GM12878 (cell line): ENCODE results near the gene CFAP74. TPM values are rescaled to one million over a fixed set of nuclear protein-coding genes. Genes with fewer than 3 reads are reported as not detected.

Experiments used
- ATAC-seq: fragments of 200-7000 bp; cut with Tn5 transposase; 3 replicates; pipeline ENCODE4 v1.9.1; 2020; ENCODE audit warnings: mild to moderate bottlenecking, moderate library complexity
- BruUV-seq: library from RNA; stranded (reverse); fragments of 400-500 nt; replicated peaks from 2 replicates; lab custom pipeline; 2021; lab: Mats Ljungman, UMichigan
- CTCF ChIA-PET: fragments of 300-600 bp; sonication (Branson Sonifier 250); formaldehyde crosslinking; extraction: SDS; loops from one replicate; lab custom pipeline; 2021; ENCODE audit warnings: inconsistent platforms; lab: Yijun Ruan, JAX
- POLR2A ChIA-PET: fragments of 350-600 bp; formaldehyde crosslinking; extraction: SDS; loops from one replicate; lab custom pipeline; 2021; ENCODE audit warnings: inconsistent platforms; lab: Charles Lee
- RAD21 ChIA-PET: fragments of 300-600 bp; sonication (Branson Sonifier 250); formaldehyde crosslinking; loops from one replicate; lab custom pipeline; 2023; ENCODE audit warnings: antibody characterized with exemption; ENCODE audit not compliant: unreplicated experiment; lab: Charles Lee
- SMC1A ChIA-PET: fragments of 300-600 bp; sonication (Branson Sonifier 250); formaldehyde crosslinking; loops from one replicate; lab custom pipeline; 2023; ENCODE audit not compliant: unreplicated experiment, uncharacterized antibody; lab: Charles Lee
- DNase-seq: peaks from one replicate; pipeline ENCODE4 v3.0.0-alpha.2; 2011; ENCODE audit warnings: low read depth, low spot score
- FAIRE-seq: peaks from 3 replicates; lab custom pipeline; 2011; peaks lifted over from hg19 to GRCh38; lab: Jason Lieb, UNC
- H2AFZ ChIP-seq: 2 replicates; pipeline ENCODE4 v1.6.0; 2011; ENCODE audit warnings: low read depth, low read length, control low read depth; ENCODE audit not compliant: control insufficient read depth
- H3K27ac ChIP-seq: 2 replicates; pipeline ENCODE4 v1.5.1; 2011; ENCODE audit warnings: control low read depth; ENCODE audit not compliant: control insufficient read depth, insufficient read depth
- H3K27me3 ChIP-seq, 2 experiments: replicated peaks in 1 of 2; 2 replicates each; pipeline versions ENCODE4 v1.6.0 to v1.6.1; 2011; ENCODE audit warnings: low read length in 1 of 2; ENCODE audit not compliant: control insufficient read depth in 2 of 2, insufficient read depth in 2 of 2
- H3K36me3 ChIP-seq, 2 experiments: 2 replicates each; pipeline ENCODE4 v1.5.1; 2011; ENCODE audit warnings: low read length in 1 of 2; ENCODE audit not compliant: control insufficient read depth in 2 of 2, insufficient read depth in 2 of 2
- H3K4me1 ChIP-seq: 2 replicates; pipeline ENCODE4 v1.6.1; 2011; ENCODE audit warnings: mild to moderate bottlenecking, low read length, moderate library complexity, mixed read lengths; ENCODE audit not compliant: control insufficient read depth, insufficient read depth
- H3K4me2 ChIP-seq: 2 replicates; pipeline ENCODE4 v1.6.0; 2011; ENCODE audit warnings: control low read depth; ENCODE audit not compliant: control insufficient read depth, insufficient read depth
- H3K4me3 ChIP-seq: fragments of 200-600 bp; sonication (generic); 2 replicates; pipeline ENCODE4 v1.5.1; 2016
- H3K79me2 ChIP-seq: 2 replicates; pipeline ENCODE4 v1.6.0; 2011; ENCODE audit warnings: low read length; ENCODE audit not compliant: control insufficient read depth, insufficient read depth
- H3K9ac ChIP-seq: 2 replicates; pipeline ENCODE4 v1.8.0; 2011; ENCODE audit warnings: low read length, control low read depth, mixed read lengths; ENCODE audit not compliant: control insufficient read depth, insufficient read depth
- H3K9me3 ChIP-seq: replicated peaks from 3 replicates; pipeline ENCODE4 v1.5.1; 2011; ENCODE audit warnings: mild to moderate bottlenecking, low read length; ENCODE audit not compliant: control insufficient read depth, insufficient read depth
- H4K20me1 ChIP-seq: 2 replicates; pipeline ENCODE4 v1.6.0; 2011; ENCODE audit not compliant: control insufficient read depth, insufficient read depth
- BCL11A ChIP-seq: IDR thresholded peaks from 2 replicates; pipeline ENCODE4 v1.6.1; 2011; ENCODE audit warnings: low read depth, low read length
- CHD1 ChIP-seq: IDR thresholded peaks from 2 replicates; pipeline ENCODE4 v1.6.1; 2012; ENCODE audit warnings: low read depth, low read length, improper control_type of control experiment
- EED ChIP-seq: sonication (generic); IDR thresholded peaks from 2 replicates; pipeline ENCODE4 v1.6.1; 2016; ENCODE audit warnings: antibody characterized with exemption, low read depth
- FOXM1 ChIP-seq: IDR thresholded peaks from 2 replicates; pipeline ENCODE4 v1.6.1; 2012; ENCODE audit warnings: low read depth, mild to moderate bottlenecking, inconsistent platforms, low read length, moderate library complexity
- IKZF1 ChIP-seq: fragments of 450-650 bp; conservative IDR thresholded peaks from 2 replicates; pipeline ENCODE4 v1.6.1; 2017; ENCODE audit warnings: antibody characterized with exemption, mild to moderate bottlenecking
- IKZF2 ChIP-seq, 2 experiments: fragments of 450-650 bp; IDR thresholded peaks; 2 replicates each; pipeline ENCODE4 v1.6.1; 2017; ENCODE audit warnings: mild to moderate bottlenecking in 2 of 2, moderate library complexity in 2 of 2
- NR2F1 ChIP-seq: fragments of 450-650 bp; conservative IDR thresholded peaks from 2 replicates; pipeline ENCODE4 v1.6.1; 2017; ENCODE audit warnings: mild to moderate bottlenecking
- PKNOX1 ChIP-seq: fragments of 450-650 bp; IDR thresholded peaks from 2 replicates; pipeline ENCODE4 v1.6.1; 2016; ENCODE audit warnings: mild to moderate bottlenecking
- SIX5 ChIP-seq: IDR thresholded peaks from 2 replicates; pipeline ENCODE4 v1.6.1; 2011; ENCODE audit warnings: mild to moderate bottlenecking, low read depth, low read length, moderate library complexity; ENCODE audit not compliant: severe bottlenecking
- SMARCA5 ChIP-seq: fragments of 450-650 bp; IDR thresholded peaks from 2 replicates; pipeline ENCODE4 v1.6.1; 2017; ENCODE audit warnings: mild to moderate bottlenecking
- SMC3 ChIP-seq: IDR thresholded peaks from 2 replicates; pipeline ENCODE4 v1.6.1; 2011; ENCODE audit warnings: low read length, improper control_type of control experiment, borderline replicate concordance
- TAF1 ChIP-seq: IDR thresholded peaks from 2 replicates; pipeline ENCODE4 v1.6.1; 2011; ENCODE audit warnings: mild to moderate bottlenecking, low read depth, low read length, borderline replicate concordance
- ZNF207 ChIP-seq: fragments of 450-650 bp; IDR thresholded peaks from 2 replicates; pipeline ENCODE4 v1.6.1; 2014; ENCODE audit warnings: antibody characterized with exemption, mild to moderate bottlenecking, borderline replicate concordance
- ZSCAN29 ChIP-seq: fragments of 450-650 bp; IDR thresholded peaks from 2 replicates; pipeline ENCODE4 v1.6.1; 2017; ENCODE audit warnings: mild to moderate bottlenecking, moderate library complexity
- WGBS: methylation state at CpG from one replicate; pipeline ENCODE4 v1.1.6; 2016; ENCODE audit warnings: low lambda C conversion rate; ENCODE audit not compliant: insufficient replicate concordance, insufficient coverage; ENCODE audit errors: missing lambda C conversion rate; 5-methylcytosine and 5-hydroxymethylcytosine counted together
- in situ Hi-C: fragments of 300-500 bp; cut with MboI; formaldehyde crosslinking; loops from 9 replicates; pipeline ENCODE4 v1.14.3; 2018; ENCODE audit warnings: mixed read lengths
- intact Hi-C: fragments of 100-400 bp; cut with micrococcal nuclease; formaldehyde crosslinking; loops from one replicate; pipeline ENCODE4 v1.14.2; 2022; ENCODE audit not compliant: unreplicated experiment
- polyA plus RNA-seq, 11 experiments: library from polyadenylated mRNA; depleted of rRNA in 4 of 11; unstranded in 6 of 11; stranded (reverse) in 5 of 11; fragments of >200 nt; fragmentation: Nextera tagmentation in 4 of 11; fragmentation: Illumina TruSeq in 1 of 11; extraction: Ambion mirVana in 4 of 11; extraction: Trizol in 1 of 11; gene quantifications; 1 replicate in 1 of 11; 2 replicates in 10 of 11; pipeline versions ENCODE4 v1.2.1 to v1.2.3, GENCODE V29; 2011 to 2016; ENCODE audit warnings: inconsistent platforms in 2 of 11, missing spikeins in 2 of 11, low read depth in 1 of 11
- total RNA-seq, 4 experiments: library from RNA; depleted of rRNA in 3 of 4; stranded (reverse); fragments of >200 nt in 3 of 4; fragmentation: Illumina TruSeq in 1 of 4; extraction: Trizol in 1 of 4; gene quantifications; 2 replicates each; pipeline versions ENCODE4 v1.2.1 to v1.2.3, GENCODE V29; 2013 to 2021
- TF ChIP-seq, protein P1 (sequence below): IDR thresholded peaks from 2 replicates; pipeline ENCODE4 v1.6.1; 2012; ENCODE audit warnings: mild to moderate bottlenecking, low read depth, low read length
- TF ChIP-seq, protein P2 (sequence below): fragments of 450-650 bp; IDR thresholded peaks from 2 replicates; pipeline ENCODE4 v1.6.1; 2017; ENCODE audit warnings: mild to moderate bottlenecking, moderate library complexity
- TF ChIP-seq, protein P3 (sequence below): IDR thresholded peaks from 2 replicates; pipeline ENCODE4 v1.6.1; 2012; ENCODE audit warnings: low read length, inconsistent platforms

CFAP74 gene
- total and polyA plus RNA-seq, 10 of the 15 experiments (the other 5 are each of a cell fraction or from before 2014, with no cell fraction given): 0.01 TPM; not detected in 9

- no peak for FAIRE-seq
- Histone ChIP-seq H3K9me3 (no peaks in the 10 kb centered on the region; the same call in 2 of the 3 replicates), H3K79me2 (no peaks in the 10 kb centered on the region), H3K4me3 (no peak overlapping the region), H3K9ac (no peak overlapping the region), H3K27ac (no peak overlapping the region), H3K4me1 (no peaks in the 10 kb centered on the region), H3K36me3 (no peaks in the 10 kb centered on the region), H3K27me3 (no peaks in the 10 kb centered on the region), H4K20me1 (no peaks in the 10 kb centered on the region), H2AFZ (no peak overlapping the region), H3K4me2 (no peak overlapping the region)
- no peak for ATAC-seq
- TF ChIP-seq ZSCAN29 (no peak), NR2F1 (no peak), TAF1 (no peak), PKNOX1 (no peak), FOXM1 (no peak), SMC3 (no peak), SMARCA5 (no peak), CHD1 (no peak), IKZF2 (IDR thresholded peaks at IDR 0.05) (no peak), IKZF1 (no peak), ZNF207 (no peak), SIX5 (no peak), EED (no peak), BCL11A (no peak)
- TF ChIP-seq, protein P1, sequence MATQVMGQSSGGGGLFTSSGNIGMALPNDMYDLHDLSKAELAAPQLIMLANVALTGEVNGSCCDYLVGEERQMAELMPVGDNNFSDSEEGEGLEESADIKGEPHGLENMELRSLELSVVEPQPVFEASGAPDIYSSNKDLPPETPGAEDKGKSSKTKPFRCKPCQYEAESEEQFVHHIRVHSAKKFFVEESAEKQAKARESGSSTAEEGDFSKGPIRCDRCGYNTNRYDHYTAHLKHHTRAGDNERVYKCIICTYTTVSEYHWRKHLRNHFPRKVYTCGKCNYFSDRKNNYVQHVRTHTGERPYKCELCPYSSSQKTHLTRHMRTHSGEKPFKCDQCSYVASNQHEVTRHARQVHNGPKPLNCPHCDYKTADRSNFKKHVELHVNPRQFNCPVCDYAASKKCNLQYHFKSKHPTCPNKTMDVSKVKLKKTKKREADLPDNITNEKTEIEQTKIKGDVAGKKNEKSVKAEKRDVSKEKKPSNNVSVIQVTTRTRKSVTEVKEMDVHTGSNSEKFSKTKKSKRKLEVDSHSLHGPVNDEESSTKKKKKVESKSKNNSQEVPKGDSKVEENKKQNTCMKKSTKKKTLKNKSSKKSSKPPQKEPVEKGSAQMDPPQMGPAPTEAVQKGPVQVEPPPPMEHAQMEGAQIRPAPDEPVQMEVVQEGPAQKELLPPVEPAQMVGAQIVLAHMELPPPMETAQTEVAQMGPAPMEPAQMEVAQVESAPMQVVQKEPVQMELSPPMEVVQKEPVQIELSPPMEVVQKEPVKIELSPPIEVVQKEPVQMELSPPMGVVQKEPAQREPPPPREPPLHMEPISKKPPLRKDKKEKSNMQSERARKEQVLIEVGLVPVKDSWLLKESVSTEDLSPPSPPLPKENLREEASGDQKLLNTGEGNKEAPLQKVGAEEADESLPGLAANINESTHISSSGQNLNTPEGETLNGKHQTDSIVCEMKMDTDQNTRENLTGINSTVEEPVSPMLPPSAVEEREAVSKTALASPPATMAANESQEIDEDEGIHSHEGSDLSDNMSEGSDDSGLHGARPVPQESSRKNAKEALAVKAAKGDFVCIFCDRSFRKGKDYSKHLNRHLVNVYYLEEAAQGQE: no peak
- TF ChIP-seq, protein P2, sequence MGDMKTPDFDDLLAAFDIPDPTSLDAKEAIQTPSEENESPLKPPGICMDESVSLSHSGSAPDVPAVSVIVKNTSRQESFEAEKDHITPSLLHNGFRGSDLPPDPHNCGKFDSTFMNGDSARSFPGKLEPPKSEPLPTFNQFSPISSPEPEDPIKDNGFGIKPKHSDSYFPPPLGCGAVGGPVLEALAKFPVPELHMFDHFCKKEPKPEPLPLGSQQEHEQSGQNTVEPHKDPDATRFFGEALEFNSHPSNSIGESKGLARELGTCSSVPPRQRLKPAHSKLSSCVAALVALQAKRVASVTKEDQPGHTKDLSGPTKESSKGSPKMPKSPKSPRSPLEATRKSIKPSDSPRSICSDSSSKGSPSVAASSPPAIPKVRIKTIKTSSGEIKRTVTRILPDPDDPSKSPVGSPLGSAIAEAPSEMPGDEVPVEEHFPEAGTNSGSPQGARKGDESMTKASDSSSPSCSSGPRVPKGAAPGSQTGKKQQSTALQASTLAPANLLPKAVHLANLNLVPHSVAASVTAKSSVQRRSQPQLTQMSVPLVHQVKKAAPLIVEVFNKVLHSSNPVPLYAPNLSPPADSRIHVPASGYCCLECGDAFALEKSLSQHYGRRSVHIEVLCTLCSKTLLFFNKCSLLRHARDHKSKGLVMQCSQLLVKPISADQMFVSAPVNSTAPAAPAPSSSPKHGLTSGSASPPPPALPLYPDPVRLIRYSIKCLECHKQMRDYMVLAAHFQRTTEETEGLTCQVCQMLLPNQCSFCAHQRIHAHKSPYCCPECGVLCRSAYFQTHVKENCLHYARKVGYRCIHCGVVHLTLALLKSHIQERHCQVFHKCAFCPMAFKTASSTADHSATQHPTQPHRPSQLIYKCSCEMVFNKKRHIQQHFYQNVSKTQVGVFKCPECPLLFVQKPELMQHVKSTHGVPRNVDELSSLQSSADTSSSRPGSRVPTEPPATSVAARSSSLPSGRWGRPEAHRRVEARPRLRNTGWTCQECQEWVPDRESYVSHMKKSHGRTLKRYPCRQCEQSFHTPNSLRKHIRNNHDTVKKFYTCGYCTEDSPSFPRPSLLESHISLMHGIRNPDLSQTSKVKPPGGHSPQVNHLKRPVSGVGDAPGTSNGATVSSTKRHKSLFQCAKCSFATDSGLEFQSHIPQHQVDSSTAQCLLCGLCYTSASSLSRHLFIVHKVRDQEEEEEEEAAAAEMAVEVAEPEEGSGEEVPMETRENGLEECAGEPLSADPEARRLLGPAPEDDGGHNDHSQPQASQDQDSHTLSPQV: no peak
- TF ChIP-seq, protein P3, sequence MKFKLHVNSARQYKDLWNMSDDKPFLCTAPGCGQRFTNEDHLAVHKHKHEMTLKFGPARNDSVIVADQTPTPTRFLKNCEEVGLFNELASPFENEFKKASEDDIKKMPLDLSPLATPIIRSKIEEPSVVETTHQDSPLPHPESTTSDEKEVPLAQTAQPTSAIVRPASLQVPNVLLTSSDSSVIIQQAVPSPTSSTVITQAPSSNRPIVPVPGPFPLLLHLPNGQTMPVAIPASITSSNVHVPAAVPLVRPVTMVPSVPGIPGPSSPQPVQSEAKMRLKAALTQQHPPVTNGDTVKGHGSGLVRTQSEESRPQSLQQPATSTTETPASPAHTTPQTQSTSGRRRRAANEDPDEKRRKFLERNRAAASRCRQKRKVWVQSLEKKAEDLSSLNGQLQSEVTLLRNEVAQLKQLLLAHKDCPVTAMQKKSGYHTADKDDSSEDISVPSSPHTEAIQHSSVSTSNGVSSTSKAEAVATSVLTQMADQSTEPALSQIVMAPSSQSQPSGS: no peak
- BruUV-seq: no TSS peak
- ChIA-PET POLR2A (no interaction called here), SMC1A (no interaction called here), RAD21 (no interaction called here), CTCF (no interaction called here)
- intact Hi-C loops (no loop called here), in situ Hi-C loops (no loop called here)
- DNase-seq: no peak
- 37% methylated on average over 11 of the region's 11 CpGs for WGBS
Observed at GRCh38 chr1:1978108-1978507, 25.5 kb downstream of the CFAP74 start.
